SJSA1 (cell line): ENCODE data around the gene MIER1. TPM values are rescaled to one million over a fixed set of nuclear protein-coding genes. Genes with fewer than 3 reads are reported as not detected.
"Not testable (repeated sequence)": the region's sequence is repeated elsewhere in the genome, so short reads cannot be mapped to it uniquely, and the experiment has no call there.

Source experiments
- DNase-seq, 2 experiments: peaks; one replicate each; pipeline ENCODE4 v3.0.0-alpha.2; 2015 to 2020; ENCODE audit warnings: low spot score in 2 of 2, low read depth in 1 of 2
- H3K27ac ChIP-seq: fragments of 250-450 bp; sonication (Bioruptor Pico); 2 replicates; pipeline ENCODE4 v1.5.1; 2020; ENCODE audit warnings: mild to moderate bottlenecking, moderate library complexity
- H3K27me3 ChIP-seq: fragments of 250-450 bp; sonication (Bioruptor Pico); replicated peaks from 2 replicates; pipeline ENCODE4 v1.5.1; 2020; ENCODE audit warnings: mild to moderate bottlenecking, moderate library complexity
- H3K36me3 ChIP-seq: fragments of 250-450 bp; sonication (Bioruptor Pico); 2 replicates; pipeline ENCODE4 v1.5.1; 2020; ENCODE audit warnings: mild to moderate bottlenecking
- H3K4me1 ChIP-seq: fragments of 250-450 bp; sonication (Bioruptor Pico); replicated peaks from 2 replicates; pipeline ENCODE4 v1.6.1; 2021; ENCODE audit warnings: mild to moderate bottlenecking
- H3K4me3 ChIP-seq: fragments of 250-450 bp; sonication (Bioruptor Pico); 2 replicates; pipeline ENCODE4 v1.5.1; 2020; ENCODE audit warnings: mild to moderate bottlenecking
- H3K9me3 ChIP-seq: fragments of 250-450 bp; sonication (Bioruptor Pico); replicated peaks from 2 replicates; pipeline ENCODE4 v1.5.1; 2020; ENCODE audit warnings: mild to moderate bottlenecking
- total RNA-seq: library from RNA; depleted of rRNA; stranded (reverse); fragments of >200 nt; shearing (Covaris generic); gene quantifications from 2 replicates; pipeline ENCODE4 v1.2.3, GENCODE V29; 2014; rRNA removed

Gene MIER1
- total RNA-seq = 31.8 and 42.2 TPM in 2 replicates

- H3K27me3 ChIP-seq = no peaks in the 10 kb centered on the region
- H3K4me1 ChIP-seq = peaks cover 23% of the 10 kb centered on the region
- peaks cover 11% of the 10 kb centered on the region for H3K36me3 ChIP-seq
- H3K4me3 ChIP-seq = peak within 1 kb of the TSS; percentile 66
- peak within 1 kb of the TSS; percentile 96 for H3K27ac ChIP-seq
- no peaks in the 10 kb centered on the region for H3K9me3 ChIP-seq
- peak; percentile 98 to 100 for DNase-seq
Observed at GRCh38 chr1:66924756-66925557, at the start of gene MIER1, which contains the start of gene DNAI4. Gene MIER1 (plus strand): TSS chr1:66924990. CDS start chr1:66925029, 39 bp downstream. Gene DNAI4 (minus strand): TSS chr1:66924856. CDS start chr1:66924831, 25 bp downstream.

- H3K27me3 ChIP-seq = no peaks in the 10 kb centered on the region
- DNase-seq = no peak
- H3K4me3 ChIP-seq = no peak overlapping the region
- no peak overlapping the region for H3K27ac ChIP-seq
- H3K36me3 ChIP-seq = no peaks in the 10 kb centered on the region
- H3K9me3 ChIP-seq = no peaks in the 10 kb centered on the region
- H3K4me1 ChIP-seq = no peaks in the 10 kb centered on the region
Observed at GRCh38 chr1:66876664-66877063, 48.1 kb upstream of the MIER1 start.

GRCh38 chr1:66889030-66889429 lies 35.8 kb upstream of the MIER1 start:
- H3K4me1 ChIP-seq = no peaks in the 10 kb centered on the region

GRCh38 chr1:66890621-66891020 lies 34.2 kb upstream of the MIER1 start:
- H3K36me3 ChIP-seq = no peaks in the 10 kb centered on the region
- H3K27me3 ChIP-seq = no peaks in the 10 kb centered on the region
- H3K4me1 ChIP-seq = no peaks in the 10 kb centered on the region
- DNase-seq = no peak
- no peak overlapping the region for H3K4me3 ChIP-seq
- H3K9me3 ChIP-seq = no peaks in the 10 kb centered on the region
- H3K27ac ChIP-seq = no peak overlapping the region

More at GRCh38 chr1:66889030-66889429, 35.8 kb upstream of the MIER1 start:
- Histone ChIP-seq H3K27me3 (no peaks in the 10 kb centered on the region), H3K4me3 (no peak overlapping the region), H3K36me3 (no peaks in the 10 kb centered on the region), H3K27ac (no peak overlapping the region), H3K9me3 (no peaks in the 10 kb centered on the region)
- DNase-seq = no peak

- DNase-seq = no peak
- no peak overlapping the region for H3K4me3 ChIP-seq
- no peaks in the 10 kb centered on the region for H3K36me3 ChIP-seq
- H3K27me3 ChIP-seq = no peaks in the 10 kb centered on the region
- no peak overlapping the region for H3K27ac ChIP-seq
- H3K9me3 ChIP-seq = no peaks in the 10 kb centered on the region
- H3K4me1 ChIP-seq = no peaks in the 10 kb centered on the region
Observed at GRCh38 chr1:66893712-66894111, 31.1 kb upstream of the MIER1 start.

- not testable (repeated sequence) for DNase-seq, H3K4me1 ChIP-seq, H3K4me3 ChIP-seq, H3K36me3 ChIP-seq, H3K27ac ChIP-seq, H3K9me3 ChIP-seq, H3K27me3 ChIP-seq
Observed at GRCh38 chr1:66915203-66915602, 9.6 kb upstream of the MIER1 start.

GRCh38 chr1:66916320-66916719 lies 8.5 kb upstream of the MIER1 start:
- no peaks in the 10 kb centered on the region for H3K27me3 ChIP-seq
- no peaks in the 10 kb centered on the region for H3K36me3 ChIP-seq
- no peaks in the 10 kb centered on the region for H3K9me3 ChIP-seq
- H3K4me1 ChIP-seq = no peaks in the 10 kb centered on the region
- no peak overlapping the region for H3K27ac ChIP-seq
- H3K4me3 ChIP-seq = no peak overlapping the region
- DNase-seq = no peak

GRCh38 chr1:66917476-66917875 lies 7.3 kb upstream of the MIER1 start:
- no peaks in the 10 kb centered on the region for H3K27me3 ChIP-seq
- H3K9me3 ChIP-seq = no peaks in the 10 kb centered on the region
- no peaks in the 10 kb centered on the region for H3K36me3 ChIP-seq
- H3K4me1 ChIP-seq = no peaks in the 10 kb centered on the region
- no peak overlapping the region for H3K27ac ChIP-seq
- no peak overlapping the region for H3K4me3 ChIP-seq
- no peak for DNase-seq

- DNase-seq = no peak
- H3K9me3 ChIP-seq = no peaks in the 10 kb centered on the region
- H3K27ac ChIP-seq = no peak overlapping the region
- H3K36me3 ChIP-seq = no peaks in the 10 kb centered on the region
- H3K27me3 ChIP-seq = no peaks in the 10 kb centered on the region
- H3K4me3 ChIP-seq = no peak overlapping the region
- H3K4me1 ChIP-seq = peaks cover 9% of the 10 kb centered on the region; the same call in 1 of the 2 replicates
Observed at GRCh38 chr1:66919063-66919462, 5.7 kb upstream of the MIER1 start.

GRCh38 chr1:66919828-66920227 lies 5.0 kb upstream of the MIER1 start:
- peaks cover 9% of the 10 kb centered on the region; the same call in 1 of the 2 replicates for H3K4me1 ChIP-seq
- no peaks in the 10 kb centered on the region for H3K9me3 ChIP-seq
- no peaks in the 10 kb centered on the region for H3K27me3 ChIP-seq
- H3K4me3 ChIP-seq = no peak overlapping the region
- no peak for DNase-seq
- H3K27ac ChIP-seq = no peak overlapping the region
- no peaks in the 10 kb centered on the region for H3K36me3 ChIP-seq

GRCh38 chr1:66920543-66920942 lies 4.2 kb upstream of the MIER1 start:
- no peaks in the 10 kb centered on the region for H3K36me3 ChIP-seq
- H3K9me3 ChIP-seq = no peaks in the 10 kb centered on the region
- H3K27me3 ChIP-seq = no peaks in the 10 kb centered on the region
- no peak overlapping the region for H3K27ac ChIP-seq
- H3K4me3 ChIP-seq = no peak overlapping the region
- DNase-seq = no peak
- H3K4me1 ChIP-seq = peaks cover 9% of the 10 kb centered on the region; the same call in 1 of the 2 replicates

GRCh38 chr1:66925558-66925910 lies 744 bp downstream of the MIER1 start:
- Histone ChIP-seq H3K4me3 (peak overlapping the region; percentile 66), H3K4me1 (peaks cover 23% of the 10 kb centered on the region), H3K36me3 (peaks cover 15% of the 10 kb centered on the region)

GRCh38 chr1:66925944-66926343 lies 1.2 kb downstream of the MIER1 start:
- no peak overlapping the region for H3K27ac ChIP-seq
- H3K36me3 ChIP-seq = peaks cover 17% of the 10 kb centered on the region
- peaks cover 23% of the 10 kb centered on the region for H3K4me1 ChIP-seq
- H3K9me3 ChIP-seq = no peaks in the 10 kb centered on the region
- no peaks in the 10 kb centered on the region for H3K27me3 ChIP-seq
- peak overlapping the region; percentile 66 for H3K4me3 ChIP-seq
- DNase-seq = no peak

More at GRCh38 chr1:66925558-66925910, 744 bp downstream of the MIER1 start:
- Histone ChIP-seq H3K27ac (no peak overlapping the region), H3K27me3 (no peaks in the 10 kb centered on the region), H3K9me3 (no peaks in the 10 kb centered on the region)
- no peak for DNase-seq

- Histone ChIP-seq H3K9me3 (no peaks in the 10 kb centered on the region), H3K4me1 (peaks cover 25% of the 10 kb centered on the region), H3K27me3 (no peaks in the 10 kb centered on the region), H3K27ac (no peak overlapping the region), H3K36me3 (peaks cover 22% of the 10 kb centered on the region), H3K4me3 (no peak overlapping the region)
- DNase-seq = no peak
Observed at GRCh38 chr1:66927528-66927927, 2.7 kb downstream of the MIER1 start.
